ENCODE data around the gene CDC123. TPM values are rescaled to one million over a fixed set of nuclear protein-coding genes. Genes with fewer than 3 reads are reported as not detected.

CDC123 gene
- total RNA-seq, 1 experiment from 2014 or later: 153 TPM

DNA sequence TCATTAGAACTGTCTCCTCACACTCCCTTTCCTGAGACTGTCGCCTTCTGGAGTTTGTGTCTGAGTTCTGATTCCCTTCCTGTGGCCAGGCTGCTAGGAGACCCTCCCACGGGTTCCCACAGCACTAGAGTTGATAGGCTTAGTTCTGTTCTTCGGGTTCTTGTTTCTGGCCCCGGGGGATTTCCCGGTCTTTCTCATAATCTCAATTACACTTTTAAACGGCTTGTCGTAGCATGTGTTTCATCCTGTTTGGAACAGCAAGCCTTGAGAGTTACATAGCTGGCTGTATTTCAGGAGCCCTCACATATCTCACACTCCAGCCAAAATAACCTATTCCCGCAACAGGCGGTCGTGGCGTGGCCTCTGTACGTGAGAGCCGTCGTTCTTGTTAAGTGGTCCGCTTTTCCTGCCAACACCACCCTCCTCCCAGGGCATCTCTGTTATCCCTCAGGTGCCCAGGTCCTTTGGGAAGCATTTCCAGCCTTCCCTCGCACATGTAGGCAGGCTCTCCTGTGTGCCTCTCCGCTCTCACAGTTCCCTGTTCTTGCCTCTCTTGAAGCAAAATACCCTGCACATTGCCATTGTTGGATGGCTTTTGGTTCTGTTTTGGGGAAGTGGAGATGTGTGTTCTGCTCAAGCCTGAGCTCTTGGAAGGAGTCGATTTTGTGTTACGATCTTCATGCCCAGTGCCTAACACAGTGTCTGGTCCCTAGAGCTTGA is 46.0 kb downstream of the CDC123 start:
- Mint-ChIP-seq H3K27me3 (ENCODE audit: low read depth) (no peaks in the 10 kb centered on the region), H3K27ac (peak overlapping the region; percentile 13; the same call in 1 of the 2 replicates), H3K9me3 (no peaks in the 10 kb centered on the region), H3K36me3 (peaks cover 58% of the 10 kb centered on the region), H3K4me1 (no peaks in the 10 kb centered on the region), H3K4me3 (no peak overlapping the region)
- ATAC-seq: no peak
- TF ChIP-seq TEAD4 (CRISPR knock-in tag; IDR thresholded peaks at IDR 0.05) (no peak), GTF2I (CRISPR knock-in tag; conservative IDR thresholded peaks at IDR 0.05) (no peak), ZNF263 (CRISPR knock-in tag; IDR thresholded peaks at IDR 0.05; ENCODE audit: low read depth) (no peak), GRHL2 (CRISPR knock-in tag; IDR thresholded peaks at IDR 0.05; ENCODE audit: insufficient replicate concordance, severe bottlenecking) (no peak), TEAD1 (CRISPR knock-in tag; IDR thresholded peaks at IDR 0.05) (no peak), NR1H2 (CRISPR knock-in tag; IDR thresholded peaks at IDR 0.05) (no peak), NFE2L1 (CRISPR knock-in tag; IDR thresholded peaks at IDR 0.05) (no peak)
- TF ChIP-seq, protein P1, sequence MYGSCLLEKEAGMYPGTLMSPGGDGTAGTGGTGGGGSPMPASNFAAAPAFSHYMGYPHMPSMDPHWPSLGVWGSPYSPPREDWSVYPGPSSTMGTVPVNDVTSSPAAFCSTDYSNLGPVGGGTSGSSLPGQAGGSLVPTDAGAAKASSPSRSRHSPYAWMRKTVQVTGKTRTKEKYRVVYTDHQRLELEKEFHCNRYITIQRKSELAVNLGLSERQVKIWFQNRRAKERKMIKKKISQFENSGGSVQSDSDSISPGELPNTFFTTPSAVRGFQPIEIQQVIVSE (CRISPR knock-in tag; IDR thresholded peaks at IDR 0.05; ENCODE audit: borderline replicate concordance): no peak
- TF ChIP-seq, protein P2, sequence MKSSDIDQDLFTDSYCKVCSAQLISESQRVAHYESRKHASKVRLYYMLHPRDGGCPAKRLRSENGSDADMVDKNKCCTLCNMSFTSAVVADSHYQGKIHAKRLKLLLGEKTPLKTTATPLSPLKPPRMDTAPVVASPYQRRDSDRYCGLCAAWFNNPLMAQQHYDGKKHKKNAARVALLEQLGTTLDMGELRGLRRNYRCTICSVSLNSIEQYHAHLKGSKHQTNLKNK (CRISPR knock-in tag; IDR thresholded peaks at IDR 0.05): no peak
- DNase-seq (ENCODE audit: low spot score): no peak
- ChIA-PET CTCF (no interaction called here), POLR2A (no interaction called here)

DNA sequence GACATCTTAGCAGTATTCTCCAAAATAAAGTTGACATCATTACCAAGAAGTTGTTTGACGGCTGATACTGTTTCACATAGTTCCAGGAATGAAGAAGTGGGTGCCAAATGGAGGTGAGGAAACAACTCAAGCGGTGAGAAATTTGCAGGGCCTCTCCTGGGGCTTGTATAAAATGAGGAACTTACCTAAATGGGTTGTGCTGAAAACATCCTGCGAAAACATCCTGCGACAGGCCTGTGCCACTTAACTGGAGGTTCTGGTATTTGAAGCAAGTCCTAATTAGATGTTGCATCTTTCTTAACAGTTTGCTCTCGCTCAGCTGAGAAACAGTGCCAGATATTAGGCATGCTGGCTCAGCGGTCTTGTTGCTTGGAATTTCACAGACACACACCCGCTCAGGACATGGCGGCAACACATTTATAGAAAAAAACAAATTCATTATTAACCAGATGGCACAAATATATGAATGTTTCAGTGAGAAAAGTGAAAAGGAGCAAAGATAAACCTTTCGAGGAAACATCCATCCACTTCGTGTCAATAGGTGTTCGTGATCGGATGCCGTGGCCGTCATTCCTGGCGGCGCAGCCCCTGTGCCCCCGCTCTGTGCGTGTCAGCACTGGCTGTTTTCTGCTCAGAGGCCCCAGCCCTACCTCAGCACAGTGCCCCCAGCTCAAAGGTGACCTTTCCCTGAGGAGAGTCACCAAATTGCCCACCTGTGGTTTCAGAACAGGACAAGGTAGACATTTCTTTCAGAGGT is 48.1 kb downstream of the CDC123 start:
- Mint-ChIP-seq H3K4me3 (no peak overlapping the region), H3K4me1 (no peaks in the 10 kb centered on the region), H3K9me3 (no peaks in the 10 kb centered on the region), H3K36me3 (peaks cover 55% of the 10 kb centered on the region), H3K27me3 (ENCODE audit: low read depth) (no peaks in the 10 kb centered on the region), H3K27ac (no peak overlapping the region)
- DNase-seq (ENCODE audit: low spot score) (no peak), ATAC-seq (no peak)
- POLR2A ChIA-PET: interaction anchor here (0.6 to 0.7 kb wide), 2 partner anchors 68 to 240 kb away, joined by 3 to 5 read pairs; no protein-coding TSS in a partner anchor
- CTCF ChIA-PET: interaction anchor here (0.7 kb wide), 1 partner anchor 404 kb away, joined by 3 read pairs; no protein-coding TSS in a partner anchor
- TF ChIP-seq SP1 (CRISPR knock-in tag; conservative IDR thresholded peaks at IDR 0.05) (no peak), GABPB1 (CRISPR knock-in tag; IDR thresholded peaks at IDR 0.05) (no peak), NFYB (CRISPR knock-in tag; conservative IDR thresholded peaks at IDR 0.05; ENCODE audit: low read depth) (no peak), ATF1 (CRISPR knock-in tag; IDR thresholded peaks at IDR 0.05) (no peak), EMX1 (CRISPR knock-in tag; IDR thresholded peaks at IDR 0.05) (no peak), FOXK1 (CRISPR knock-in tag; IDR thresholded peaks at IDR 0.05) (no peak), ZNF671 (CRISPR knock-in tag; IDR thresholded peaks at IDR 0.05) (no peak), KAT7 (CRISPR knock-in tag; IDR thresholded peaks at IDR 0.05; ENCODE audit: borderline replicate concordance) (no peak)
- TF ChIP-seq, protein P3, sequence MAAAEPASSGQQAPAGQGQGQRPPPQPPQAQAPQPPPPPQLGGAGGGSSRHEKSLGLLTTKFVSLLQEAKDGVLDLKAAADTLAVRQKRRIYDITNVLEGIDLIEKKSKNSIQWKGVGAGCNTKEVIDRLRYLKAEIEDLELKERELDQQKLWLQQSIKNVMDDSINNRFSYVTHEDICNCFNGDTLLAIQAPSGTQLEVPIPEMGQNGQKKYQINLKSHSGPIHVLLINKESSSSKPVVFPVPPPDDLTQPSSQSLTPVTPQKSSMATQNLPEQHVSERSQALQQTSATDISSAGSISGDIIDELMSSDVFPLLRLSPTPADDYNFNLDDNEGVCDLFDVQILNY (CRISPR knock-in tag; IDR thresholded peaks at IDR 0.05): no peak
- TF ChIP-seq, protein P4, sequence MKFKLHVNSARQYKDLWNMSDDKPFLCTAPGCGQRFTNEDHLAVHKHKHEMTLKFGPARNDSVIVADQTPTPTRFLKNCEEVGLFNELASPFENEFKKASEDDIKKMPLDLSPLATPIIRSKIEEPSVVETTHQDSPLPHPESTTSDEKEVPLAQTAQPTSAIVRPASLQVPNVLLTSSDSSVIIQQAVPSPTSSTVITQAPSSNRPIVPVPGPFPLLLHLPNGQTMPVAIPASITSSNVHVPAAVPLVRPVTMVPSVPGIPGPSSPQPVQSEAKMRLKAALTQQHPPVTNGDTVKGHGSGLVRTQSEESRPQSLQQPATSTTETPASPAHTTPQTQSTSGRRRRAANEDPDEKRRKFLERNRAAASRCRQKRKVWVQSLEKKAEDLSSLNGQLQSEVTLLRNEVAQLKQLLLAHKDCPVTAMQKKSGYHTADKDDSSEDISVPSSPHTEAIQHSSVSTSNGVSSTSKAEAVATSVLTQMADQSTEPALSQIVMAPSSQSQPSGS (CRISPR knock-in tag; IDR thresholded peaks at IDR 0.05; ENCODE audit: borderline replicate concordance, low read depth): no peak
- TF ChIP-seq, protein P5, sequence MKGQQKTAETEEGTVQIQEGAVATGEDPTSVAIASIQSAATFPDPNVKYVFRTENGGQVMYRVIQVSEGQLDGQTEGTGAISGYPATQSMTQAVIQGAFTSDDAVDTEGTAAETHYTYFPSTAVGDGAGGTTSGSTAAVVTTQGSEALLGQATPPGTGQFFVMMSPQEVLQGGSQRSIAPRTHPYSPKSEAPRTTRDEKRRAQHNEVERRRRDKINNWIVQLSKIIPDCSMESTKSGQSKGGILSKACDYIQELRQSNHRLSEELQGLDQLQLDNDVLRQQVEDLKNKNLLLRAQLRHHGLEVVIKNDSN (CRISPR knock-in tag; IDR thresholded peaks at IDR 0.05): no peak
- TF ChIP-seq, protein P6, sequence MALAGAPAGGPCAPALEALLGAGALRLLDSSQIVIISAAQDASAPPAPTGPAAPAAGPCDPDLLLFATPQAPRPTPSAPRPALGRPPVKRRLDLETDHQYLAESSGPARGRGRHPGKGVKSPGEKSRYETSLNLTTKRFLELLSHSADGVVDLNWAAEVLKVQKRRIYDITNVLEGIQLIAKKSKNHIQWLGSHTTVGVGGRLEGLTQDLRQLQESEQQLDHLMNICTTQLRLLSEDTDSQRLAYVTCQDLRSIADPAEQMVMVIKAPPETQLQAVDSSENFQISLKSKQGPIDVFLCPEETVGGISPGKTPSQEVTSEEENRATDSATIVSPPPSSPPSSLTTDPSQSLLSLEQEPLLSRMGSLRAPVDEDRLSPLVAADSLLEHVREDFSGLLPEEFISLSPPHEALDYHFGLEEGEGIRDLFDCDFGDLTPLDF (CRISPR knock-in tag; IDR thresholded peaks at IDR 0.05): no peak
- TF ChIP-seq, protein P7, sequence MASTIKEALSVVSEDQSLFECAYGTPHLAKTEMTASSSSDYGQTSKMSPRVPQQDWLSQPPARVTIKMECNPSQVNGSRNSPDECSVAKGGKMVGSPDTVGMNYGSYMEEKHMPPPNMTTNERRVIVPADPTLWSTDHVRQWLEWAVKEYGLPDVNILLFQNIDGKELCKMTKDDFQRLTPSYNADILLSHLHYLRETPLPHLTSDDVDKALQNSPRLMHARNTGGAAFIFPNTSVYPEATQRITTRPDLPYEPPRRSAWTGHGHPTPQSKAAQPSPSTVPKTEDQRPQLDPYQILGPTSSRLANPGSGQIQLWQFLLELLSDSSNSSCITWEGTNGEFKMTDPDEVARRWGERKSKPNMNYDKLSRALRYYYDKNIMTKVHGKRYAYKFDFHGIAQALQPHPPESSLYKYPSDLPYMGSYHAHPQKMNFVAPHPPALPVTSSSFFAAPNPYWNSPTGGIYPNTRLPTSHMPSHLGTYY (CRISPR knock-in tag; IDR thresholded peaks at IDR 0.05): no peak
